ENCODE results near the gene EPAS1.

GRCh38 chr2:46421361-46421760 lies 124.2 kb downstream of the EPAS1 start:
- TF ChIP-seq FOXJ3 (CRISPR knock-in tag; IDR thresholded peaks at IDR 0.05): no peak
- TF ChIP-seq, protein P1, sequence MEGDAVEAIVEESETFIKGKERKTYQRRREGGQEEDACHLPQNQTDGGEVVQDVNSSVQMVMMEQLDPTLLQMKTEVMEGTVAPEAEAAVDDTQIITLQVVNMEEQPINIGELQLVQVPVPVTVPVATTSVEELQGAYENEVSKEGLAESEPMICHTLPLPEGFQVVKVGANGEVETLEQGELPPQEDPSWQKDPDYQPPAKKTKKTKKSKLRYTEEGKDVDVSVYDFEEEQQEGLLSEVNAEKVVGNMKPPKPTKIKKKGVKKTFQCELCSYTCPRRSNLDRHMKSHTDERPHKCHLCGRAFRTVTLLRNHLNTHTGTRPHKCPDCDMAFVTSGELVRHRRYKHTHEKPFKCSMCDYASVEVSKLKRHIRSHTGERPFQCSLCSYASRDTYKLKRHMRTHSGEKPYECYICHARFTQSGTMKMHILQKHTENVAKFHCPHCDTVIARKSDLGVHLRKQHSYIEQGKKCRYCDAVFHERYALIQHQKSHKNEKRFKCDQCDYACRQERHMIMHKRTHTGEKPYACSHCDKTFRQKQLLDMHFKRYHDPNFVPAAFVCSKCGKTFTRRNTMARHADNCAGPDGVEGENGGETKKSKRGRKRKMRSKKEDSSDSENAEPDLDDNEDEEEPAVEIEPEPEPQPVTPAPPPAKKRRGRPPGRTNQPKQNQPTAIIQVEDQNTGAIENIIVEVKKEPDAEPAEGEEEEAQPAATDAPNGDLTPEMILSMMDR (IDR thresholded peaks at IDR 0.05): no peak
- no peak for TF ChIP-seq ELF1 (IDR thresholded peaks at IDR 0.05)
- TF ChIP-seq PBX3 (IDR thresholded peaks at IDR 0.05): no peak
- TF ChIP-seq, protein P2, sequence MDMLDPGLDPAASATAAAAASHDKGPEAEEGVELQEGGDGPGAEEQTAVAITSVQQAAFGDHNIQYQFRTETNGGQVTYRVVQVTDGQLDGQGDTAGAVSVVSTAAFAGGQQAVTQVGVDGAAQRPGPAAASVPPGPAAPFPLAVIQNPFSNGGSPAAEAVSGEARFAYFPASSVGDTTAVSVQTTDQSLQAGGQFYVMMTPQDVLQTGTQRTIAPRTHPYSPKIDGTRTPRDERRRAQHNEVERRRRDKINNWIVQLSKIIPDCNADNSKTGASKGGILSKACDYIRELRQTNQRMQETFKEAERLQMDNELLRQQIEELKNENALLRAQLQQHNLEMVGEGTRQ (IDR thresholded peaks at IDR 0.05; ENCODE audit: borderline replicate concordance, low read depth, low read length): no peak
- no peak for TF ChIP-seq POLR2AphosphoS5 (IDR thresholded peaks at IDR 0.05; ENCODE audit: low read depth, low read length)
- TF ChIP-seq, protein P3, sequence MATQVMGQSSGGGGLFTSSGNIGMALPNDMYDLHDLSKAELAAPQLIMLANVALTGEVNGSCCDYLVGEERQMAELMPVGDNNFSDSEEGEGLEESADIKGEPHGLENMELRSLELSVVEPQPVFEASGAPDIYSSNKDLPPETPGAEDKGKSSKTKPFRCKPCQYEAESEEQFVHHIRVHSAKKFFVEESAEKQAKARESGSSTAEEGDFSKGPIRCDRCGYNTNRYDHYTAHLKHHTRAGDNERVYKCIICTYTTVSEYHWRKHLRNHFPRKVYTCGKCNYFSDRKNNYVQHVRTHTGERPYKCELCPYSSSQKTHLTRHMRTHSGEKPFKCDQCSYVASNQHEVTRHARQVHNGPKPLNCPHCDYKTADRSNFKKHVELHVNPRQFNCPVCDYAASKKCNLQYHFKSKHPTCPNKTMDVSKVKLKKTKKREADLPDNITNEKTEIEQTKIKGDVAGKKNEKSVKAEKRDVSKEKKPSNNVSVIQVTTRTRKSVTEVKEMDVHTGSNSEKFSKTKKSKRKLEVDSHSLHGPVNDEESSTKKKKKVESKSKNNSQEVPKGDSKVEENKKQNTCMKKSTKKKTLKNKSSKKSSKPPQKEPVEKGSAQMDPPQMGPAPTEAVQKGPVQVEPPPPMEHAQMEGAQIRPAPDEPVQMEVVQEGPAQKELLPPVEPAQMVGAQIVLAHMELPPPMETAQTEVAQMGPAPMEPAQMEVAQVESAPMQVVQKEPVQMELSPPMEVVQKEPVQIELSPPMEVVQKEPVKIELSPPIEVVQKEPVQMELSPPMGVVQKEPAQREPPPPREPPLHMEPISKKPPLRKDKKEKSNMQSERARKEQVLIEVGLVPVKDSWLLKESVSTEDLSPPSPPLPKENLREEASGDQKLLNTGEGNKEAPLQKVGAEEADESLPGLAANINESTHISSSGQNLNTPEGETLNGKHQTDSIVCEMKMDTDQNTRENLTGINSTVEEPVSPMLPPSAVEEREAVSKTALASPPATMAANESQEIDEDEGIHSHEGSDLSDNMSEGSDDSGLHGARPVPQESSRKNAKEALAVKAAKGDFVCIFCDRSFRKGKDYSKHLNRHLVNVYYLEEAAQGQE (IDR thresholded peaks at IDR 0.05; ENCODE audit: low read depth, low read length): no peak
- TF ChIP-seq ZBTB33 (IDR thresholded peaks at IDR 0.05; ENCODE audit: borderline replicate concordance, low read depth): no peak
- TF ChIP-seq EZH2phosphoT487 (IDR thresholded peaks at IDR 0.05; ENCODE audit: borderline replicate concordance, low read depth): no peak
- no peak for TF ChIP-seq RAD21 (IDR thresholded peaks at IDR 0.05; ENCODE audit: low read length)
- TF ChIP-seq TCF12 (IDR thresholded peaks at IDR 0.05): no peak
- TF ChIP-seq RFX5 (IDR thresholded peaks at IDR 0.05; ENCODE audit: low read length): no peak
